Left ventricle myocardium superior (tissue), 1 donor: Measurements from ENCODE around the gene IQSEC1. TPM values are rescaled to one million over a fixed set of nuclear protein-coding genes. Genes with fewer than 3 reads are reported as not detected.

ENCODE experiments used
- ATAC-seq: fragments of 200-7000 bp; cut with Tn5 transposase; one replicate; pipeline ENCODE4 v1.9.1; 2020; ENCODE audit warnings: mild to moderate bottlenecking, moderate library complexity
- DNase-seq: peaks from one replicate; pipeline ENCODE4 v3.0.0-alpha.2; 2020
- intact Hi-C: fragments of 100-400 bp; cut with micrococcal nuclease; formaldehyde crosslinking; loops from one replicate; pipeline ENCODE4 v1.11.0; 2022
- total RNA-seq: library from RNA; stranded (reverse); fragmentation: NEBNext Ultra II Directional; extraction: Animal tissue kit (Norgen Biotek cat#: 25700); gene quantifications from one replicate; pipeline ENCODE4 v1.2.1, GENCODE V29; 2021
- donor health status: DM: no; HTN: yes; CAD: no; lungs with severe emphysema.

Gene IQSEC1
- total RNA-seq, 1 donor from 2014 or later: 95.1 TPM

DNA sequence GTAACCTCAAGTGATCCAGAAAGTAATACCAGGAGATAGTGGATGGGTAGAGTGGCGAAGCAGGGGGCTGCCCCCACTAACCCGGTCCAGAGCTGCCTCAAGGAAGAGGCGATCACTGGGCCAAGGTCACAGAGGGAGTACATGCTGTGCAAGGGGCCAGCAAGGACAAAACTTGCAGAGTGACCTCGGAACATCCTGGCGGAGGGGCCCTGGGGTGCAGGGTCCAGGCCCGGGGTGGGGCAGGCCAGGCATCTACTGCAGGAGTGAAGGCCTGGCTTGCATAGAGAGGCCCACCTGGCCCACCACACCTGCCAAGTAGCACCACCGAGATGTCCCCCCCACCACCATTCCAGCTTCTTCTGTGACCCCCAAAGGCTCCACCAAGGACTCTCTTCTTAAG is 17.6 kb downstream of the IQSEC1 start:
- ATAC-seq (no peak), DNase-seq (no peak)
- intact Hi-C loops: no loop called here

- no peak for DNase-seq
- peak; percentile 21 for ATAC-seq
- intact Hi-C loops: no loop called here
Measured at GRCh38 chr3:13054341-13055285, 18.6 kb downstream of the IQSEC1 start.

DNA sequence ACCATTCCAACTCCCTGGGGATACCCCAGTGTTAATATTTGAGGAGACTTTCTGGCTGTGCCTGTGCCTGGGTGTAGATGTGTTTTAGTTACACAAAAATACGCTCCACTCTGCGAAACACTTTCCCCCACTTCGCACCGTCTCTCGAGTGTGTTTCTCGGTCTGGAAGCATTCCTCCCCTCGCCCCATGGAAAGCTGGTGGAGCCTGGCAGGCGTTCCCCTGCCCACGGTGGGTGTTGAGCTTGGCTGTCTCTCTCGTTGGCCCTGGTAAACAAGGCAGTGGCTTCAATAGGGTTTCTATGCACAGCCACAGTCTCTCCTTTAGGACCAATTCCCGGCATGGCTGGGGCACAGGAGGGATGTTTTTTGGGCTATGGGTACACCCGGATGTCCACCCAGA is 19.3 kb downstream of the IQSEC1 start:
- DNase-seq: no peak
- intact Hi-C loops: no loop called here
- ATAC-seq: no peak

GRCh38 chr3:13053420-13053819 is 19.8 kb downstream of the IQSEC1 start:
- no peak for DNase-seq
- ATAC-seq: peak; percentile 21

GRCh38 chr3:13052191-13052820 is 20.9 kb downstream of the IQSEC1 start:
- intact Hi-C loops: no loop called here
- no peak for DNase-seq
- ATAC-seq: no peak

More at GRCh38 chr3:13053420-13053819, 19.8 kb downstream of the IQSEC1 start:
- intact Hi-C loops: no loop called here

DNA sequence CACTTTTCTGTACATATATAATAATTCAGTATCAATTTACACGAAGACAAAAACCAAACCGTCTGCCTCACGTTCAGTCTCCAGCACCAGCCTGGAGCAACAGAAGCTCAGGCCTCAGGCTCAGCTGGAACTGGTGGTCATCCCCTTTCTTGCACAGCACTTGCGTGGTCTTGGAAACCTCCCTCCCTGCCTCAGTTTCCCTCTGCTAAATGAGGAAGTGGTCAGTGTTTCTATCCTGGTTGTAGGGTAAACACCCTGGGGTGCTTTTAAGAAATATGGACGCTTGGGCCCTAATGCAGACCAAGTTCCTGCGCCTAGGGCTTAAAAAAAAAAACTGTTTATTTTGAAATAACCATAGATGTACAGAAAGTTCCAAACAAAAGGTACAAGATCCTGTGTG is 21.6 kb downstream of the IQSEC1 start:
- DNase-seq (no peak), ATAC-seq (no peak)
- intact Hi-C loops: no loop called here

- ATAC-seq (peak; percentile 26), DNase-seq (no peak)
- intact Hi-C loops: no loop called here
Measured at GRCh38 chr3:13051066-13051465, 22.2 kb downstream of the IQSEC1 start.

GRCh38 chr3:13050446-13050845 is 22.8 kb downstream of the IQSEC1 start:
- intact Hi-C loops: no loop called here
- DNase-seq (no peak), ATAC-seq (no peak)

- intact Hi-C loops: no loop called here
- ATAC-seq: no peak
- DNase-seq: no peak
Measured at GRCh38 chr3:13049400-13049799, 23.8 kb downstream of the IQSEC1 start.

DNA sequence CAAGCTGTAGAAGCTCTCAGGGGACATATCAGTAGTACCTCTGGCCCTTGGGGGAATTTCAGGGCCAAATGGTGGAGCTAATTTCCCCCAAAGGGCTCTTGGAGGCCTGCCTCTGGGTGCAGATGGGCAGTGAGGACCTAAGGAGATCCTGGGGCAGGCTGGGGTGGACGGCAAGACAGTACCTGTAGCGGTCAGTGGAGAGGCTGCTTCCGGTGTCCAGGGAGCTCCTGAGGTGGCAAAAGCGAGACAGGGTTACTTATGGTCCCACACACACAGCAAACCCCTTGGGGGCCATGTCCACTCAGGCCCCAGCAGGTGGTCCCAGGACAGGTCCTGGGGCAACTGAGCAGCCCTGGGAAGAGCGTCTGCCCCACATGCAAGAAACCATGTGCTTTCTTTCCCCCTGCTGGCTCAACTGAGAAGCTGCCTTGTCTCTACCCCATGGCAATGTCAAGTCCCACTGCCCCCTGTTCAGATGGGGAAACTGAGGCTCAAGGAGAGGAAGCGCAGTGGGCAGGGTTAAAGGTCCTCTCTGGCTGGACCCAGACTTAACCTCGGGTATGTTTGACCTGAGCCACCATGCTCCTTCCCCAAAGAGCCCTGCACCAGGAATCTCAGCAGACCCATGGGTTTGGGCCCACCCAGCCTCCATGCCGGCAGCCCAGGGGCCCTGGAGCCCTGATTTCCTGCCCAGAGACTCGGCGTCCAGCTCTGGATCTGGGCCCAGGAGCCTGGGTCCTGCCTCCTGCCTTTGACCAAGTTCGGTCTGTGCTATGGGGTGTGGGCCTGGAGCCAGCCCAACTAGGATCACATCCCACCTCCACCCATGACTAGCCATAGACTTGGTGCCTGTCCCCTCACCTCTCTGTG is 25.7 kb downstream of the IQSEC1 start:
- no peak for ATAC-seq
- intact Hi-C loops: no loop called here
- no peak for DNase-seq

DNA sequence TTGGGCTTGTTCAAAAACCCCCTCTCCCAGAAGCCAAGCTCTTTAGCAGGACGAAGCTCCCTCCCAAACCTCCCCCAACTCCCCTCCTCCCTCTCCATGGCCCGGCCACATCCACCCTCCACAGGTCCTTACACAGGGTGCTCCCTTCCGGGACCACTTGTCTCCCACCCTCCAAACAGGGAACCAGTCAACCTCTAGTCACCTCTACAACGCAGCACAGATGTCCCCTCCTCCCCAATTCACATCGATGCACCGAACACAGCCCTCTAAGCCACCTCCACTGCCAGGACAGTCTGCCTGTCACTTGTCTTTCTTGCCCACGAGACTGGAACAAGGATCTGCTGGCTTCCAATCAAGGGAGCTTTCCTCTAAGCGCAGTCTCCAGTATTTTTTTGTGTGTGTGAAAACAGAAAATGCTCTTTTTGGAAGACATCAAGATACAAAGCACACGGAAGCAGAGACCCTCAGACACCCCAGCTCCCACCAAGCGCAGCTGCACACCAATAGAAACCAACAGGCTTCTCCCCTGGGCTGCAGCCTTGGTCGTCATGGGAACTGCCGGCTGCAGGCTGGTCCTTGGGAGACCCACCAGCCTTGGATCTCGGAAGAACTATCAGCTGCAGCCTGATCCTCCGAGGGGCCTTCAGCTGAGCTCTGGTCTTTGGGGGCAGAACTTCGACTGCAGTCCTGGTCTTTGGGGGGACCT is 26.5 kb downstream of the IQSEC1 start:
- intact Hi-C loops: no loop called here
- ATAC-seq (no peak), DNase-seq (no peak)

DNA sequence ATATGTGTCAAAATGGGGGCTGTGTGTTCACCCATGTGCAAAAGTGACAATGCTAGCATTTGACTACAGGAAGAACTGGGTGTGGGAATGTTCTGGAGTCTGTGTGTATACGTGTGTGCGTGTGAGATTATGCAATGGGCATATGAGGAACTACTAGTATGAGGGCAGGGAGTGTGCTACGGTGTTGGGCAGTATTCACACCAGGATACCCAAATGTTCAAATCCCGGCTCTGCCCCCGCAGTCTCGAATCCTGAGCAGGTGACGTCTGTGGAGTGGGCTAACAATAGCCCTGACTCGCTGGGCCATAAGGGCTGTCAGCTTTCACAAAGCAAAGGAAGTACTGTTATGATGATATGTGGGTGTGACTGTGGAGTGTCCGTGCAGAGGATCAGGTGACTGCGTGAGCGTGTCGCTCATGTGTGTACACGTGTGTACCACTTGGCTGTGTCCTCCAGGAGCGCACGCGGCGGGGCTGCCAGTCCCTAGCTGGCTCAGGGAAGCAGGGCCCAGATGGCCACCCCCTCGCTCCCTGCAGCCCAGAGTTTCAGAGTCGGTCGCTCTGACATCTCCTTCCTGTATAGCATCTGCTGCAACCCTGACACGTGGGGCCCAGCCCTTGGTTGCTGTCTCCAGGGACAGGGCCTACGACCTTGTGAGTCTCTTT is 27.2 kb downstream of the IQSEC1 start:
- peak; percentile 55 for ATAC-seq
- no peak for DNase-seq
- intact Hi-C loops: no loop called here

GRCh38 chr3:13045241-13045903 is 27.9 kb downstream of the IQSEC1 start:
- peak; percentile 8 for DNase-seq
- no peak for ATAC-seq
- intact Hi-C loops: no loop called here

GRCh38 chr3:13044496-13045240 is 28.6 kb downstream of the IQSEC1 start:
- intact Hi-C loops: no loop called here
- DNase-seq (peak; percentile 11), ATAC-seq (no peak)

- intact Hi-C loops: no loop called here
- DNase-seq (peak; percentile 8), ATAC-seq (no peak)
Measured at GRCh38 chr3:13043656-13044055, 29.6 kb downstream of the IQSEC1 start.

GRCh38 chr3:13042715-13043271 is 30.4 kb downstream of the IQSEC1 start:
- peak; percentile 17 for DNase-seq
- ATAC-seq: no peak
- intact Hi-C loops: no loop called here

DNA sequence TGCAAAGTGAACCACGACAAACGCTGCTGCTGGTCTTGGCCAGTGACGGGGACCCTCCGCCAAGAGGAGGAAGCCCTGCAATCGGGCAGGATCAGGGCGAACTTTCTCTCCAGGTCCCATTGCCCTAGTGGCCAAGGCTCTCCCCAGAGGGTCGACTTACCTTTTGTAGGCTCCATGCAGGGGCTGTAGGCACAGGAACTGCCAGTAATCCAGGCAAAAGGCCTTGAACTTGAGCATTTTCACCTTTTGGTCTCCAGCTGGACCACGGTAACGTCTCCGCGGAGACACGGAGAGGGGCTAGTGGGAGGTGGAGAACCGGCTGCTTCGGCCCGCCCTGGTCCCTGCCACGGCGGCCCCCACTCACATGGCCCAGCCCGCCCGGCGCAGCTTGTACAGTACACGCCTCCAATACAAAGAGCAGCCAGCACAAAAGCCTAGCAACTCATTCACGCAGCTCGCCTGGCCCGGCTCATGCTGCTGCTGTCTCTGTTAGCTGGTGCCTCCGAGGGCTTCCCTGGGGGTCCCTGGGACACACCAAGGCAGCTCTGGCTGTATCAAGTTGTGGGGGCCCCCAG is 31.0 kb downstream of the IQSEC1 start:
- DNase-seq (peak; percentile 20), ATAC-seq (no peak)
- intact Hi-C loops: no loop called here
